ENCODE data around the gene KIF3A.

KIF3A gene

DNA sequence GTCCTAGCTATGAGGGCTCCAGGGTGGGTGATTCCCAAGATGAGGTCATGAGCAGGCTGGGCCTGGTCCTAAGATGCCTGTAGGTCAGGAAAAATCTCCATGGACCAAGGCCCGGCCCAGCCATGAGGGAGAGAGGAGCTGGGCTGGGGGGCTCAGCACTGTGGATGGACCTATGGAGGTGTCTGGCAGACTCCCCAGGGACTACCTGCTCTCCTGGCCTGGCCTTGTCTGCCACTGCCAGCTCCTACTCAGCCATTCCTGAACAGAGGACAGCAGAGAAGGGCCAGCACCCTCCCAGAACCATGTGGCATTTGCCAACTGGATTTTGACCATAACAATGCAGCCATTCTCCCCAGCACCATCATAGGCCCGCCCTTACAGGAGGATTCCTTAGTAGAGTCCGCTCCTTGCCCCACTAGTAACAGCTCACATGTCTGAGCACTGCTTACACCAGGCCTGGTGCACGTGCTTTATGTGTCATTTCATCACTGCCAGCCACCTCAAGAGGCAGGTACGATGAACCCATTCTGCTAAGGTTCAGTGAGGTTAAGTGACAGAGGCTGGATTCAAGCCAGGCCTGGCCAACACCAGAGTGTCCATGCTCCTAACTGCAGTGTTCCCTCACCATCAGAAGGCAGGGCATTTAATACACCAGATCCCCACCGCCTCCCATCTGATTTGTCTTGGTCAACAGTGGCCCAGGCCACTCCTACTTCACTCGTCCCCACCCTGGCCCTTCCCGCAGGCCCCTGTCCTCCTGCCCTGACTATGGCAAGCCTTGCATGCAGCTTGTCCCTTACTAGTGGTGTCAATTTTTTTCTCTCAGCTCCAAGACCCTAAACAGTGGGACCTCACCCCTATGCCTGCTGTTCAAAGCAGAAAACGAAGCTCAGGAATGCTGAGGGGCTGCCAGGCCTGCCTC, 78.7 kb downstream of the KIF3A start:
- no peak overlapping the region for H3K4me3 ChIP-seq (ENCODE audit: low read length)
- DNase-seq (ENCODE audit: low read depth) = no peak
- TF ChIP-seq, protein P1, sequence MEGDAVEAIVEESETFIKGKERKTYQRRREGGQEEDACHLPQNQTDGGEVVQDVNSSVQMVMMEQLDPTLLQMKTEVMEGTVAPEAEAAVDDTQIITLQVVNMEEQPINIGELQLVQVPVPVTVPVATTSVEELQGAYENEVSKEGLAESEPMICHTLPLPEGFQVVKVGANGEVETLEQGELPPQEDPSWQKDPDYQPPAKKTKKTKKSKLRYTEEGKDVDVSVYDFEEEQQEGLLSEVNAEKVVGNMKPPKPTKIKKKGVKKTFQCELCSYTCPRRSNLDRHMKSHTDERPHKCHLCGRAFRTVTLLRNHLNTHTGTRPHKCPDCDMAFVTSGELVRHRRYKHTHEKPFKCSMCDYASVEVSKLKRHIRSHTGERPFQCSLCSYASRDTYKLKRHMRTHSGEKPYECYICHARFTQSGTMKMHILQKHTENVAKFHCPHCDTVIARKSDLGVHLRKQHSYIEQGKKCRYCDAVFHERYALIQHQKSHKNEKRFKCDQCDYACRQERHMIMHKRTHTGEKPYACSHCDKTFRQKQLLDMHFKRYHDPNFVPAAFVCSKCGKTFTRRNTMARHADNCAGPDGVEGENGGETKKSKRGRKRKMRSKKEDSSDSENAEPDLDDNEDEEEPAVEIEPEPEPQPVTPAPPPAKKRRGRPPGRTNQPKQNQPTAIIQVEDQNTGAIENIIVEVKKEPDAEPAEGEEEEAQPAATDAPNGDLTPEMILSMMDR (IDR thresholded peaks at IDR 0.05; ENCODE audit: insufficient read depth, low read depth, low read length, missing control alignments) = no peak

DNA sequence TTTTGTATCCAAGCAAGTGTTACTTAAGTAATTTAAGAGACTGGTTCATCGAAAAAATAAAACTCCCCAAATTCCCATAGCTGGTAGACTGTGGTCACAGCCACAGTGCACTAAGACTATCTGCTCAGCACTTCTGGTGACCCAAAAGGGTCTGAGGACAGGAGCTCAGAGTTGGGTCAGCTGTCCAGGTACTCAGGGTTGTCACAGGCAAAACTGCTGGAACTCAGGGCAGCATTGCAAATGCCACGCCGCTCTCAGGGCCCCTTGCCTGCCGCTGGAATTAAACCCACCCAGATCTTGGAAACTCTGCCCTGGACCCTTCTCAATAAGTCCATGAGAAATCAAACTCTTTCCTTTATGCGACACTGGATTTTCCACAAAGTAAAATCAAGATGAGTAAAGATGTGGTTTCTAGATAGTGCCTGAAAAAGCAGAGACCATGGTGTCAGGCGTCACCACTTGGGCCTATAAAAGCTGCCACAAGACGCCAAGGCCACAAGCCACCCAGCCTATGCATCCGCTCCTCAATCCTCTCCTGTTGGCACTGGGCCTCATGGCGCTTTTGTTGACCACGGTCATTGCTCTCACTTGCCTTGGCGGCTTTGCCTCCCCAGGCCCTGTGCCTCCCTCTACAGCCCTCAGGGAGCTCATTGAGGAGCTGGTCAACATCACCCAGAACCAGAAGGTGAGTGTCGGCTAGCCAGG, 79.5 kb downstream of the KIF3A start, which contains the start of gene IL13:
TSS of gene IL13 (plus strand) at position 498 of the 705 bp plus-strand sequence. CDS start at position 512, 14 bp downstream.
- TF ChIP-seq, protein P1 (IDR thresholded peaks at IDR 0.05; ENCODE audit: insufficient read depth, low read depth, low read length, missing control alignments) = no peak
- no peak for DNase-seq (ENCODE audit: low read depth)
- H3K4me3 ChIP-seq (ENCODE audit: low read length) = no peak within 1 kb of the TSS

DNA sequence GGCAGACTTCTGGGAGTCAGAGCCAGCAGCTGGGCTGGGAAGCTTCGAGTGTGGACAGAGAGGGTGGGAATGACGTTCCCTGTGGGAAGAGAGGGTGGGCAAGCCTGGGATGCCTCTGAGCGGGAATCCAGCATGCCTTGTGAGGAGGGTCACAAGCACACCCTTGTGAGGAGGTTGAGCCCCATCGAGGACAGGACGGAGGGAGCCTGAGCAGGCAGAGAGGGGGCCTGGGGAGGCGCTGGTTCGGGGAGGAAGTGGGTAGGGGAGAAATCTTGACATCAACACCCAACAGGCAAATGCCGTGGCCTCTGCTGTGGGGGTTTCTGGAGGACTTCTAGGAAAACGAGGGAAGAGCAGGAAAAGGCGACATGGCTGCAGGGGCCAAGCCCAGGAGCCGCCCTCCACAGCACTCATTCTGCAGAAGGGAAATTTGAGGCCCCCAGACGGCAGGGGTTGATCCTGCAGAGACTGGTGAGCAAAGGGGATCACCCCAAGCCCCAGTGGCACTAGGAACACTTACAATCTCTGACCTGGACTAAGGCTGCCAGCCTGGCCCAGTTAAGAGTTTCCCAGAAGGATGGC, 80.5 kb downstream of the KIF3A start:
- TF ChIP-seq, protein P1 (IDR thresholded peaks at IDR 0.05; ENCODE audit: insufficient read depth, low read depth, low read length, missing control alignments) = no peak
- no peak overlapping the region for H3K4me3 ChIP-seq (ENCODE audit: low read length)
- DNase-seq (ENCODE audit: low read depth) = no peak

DNA sequence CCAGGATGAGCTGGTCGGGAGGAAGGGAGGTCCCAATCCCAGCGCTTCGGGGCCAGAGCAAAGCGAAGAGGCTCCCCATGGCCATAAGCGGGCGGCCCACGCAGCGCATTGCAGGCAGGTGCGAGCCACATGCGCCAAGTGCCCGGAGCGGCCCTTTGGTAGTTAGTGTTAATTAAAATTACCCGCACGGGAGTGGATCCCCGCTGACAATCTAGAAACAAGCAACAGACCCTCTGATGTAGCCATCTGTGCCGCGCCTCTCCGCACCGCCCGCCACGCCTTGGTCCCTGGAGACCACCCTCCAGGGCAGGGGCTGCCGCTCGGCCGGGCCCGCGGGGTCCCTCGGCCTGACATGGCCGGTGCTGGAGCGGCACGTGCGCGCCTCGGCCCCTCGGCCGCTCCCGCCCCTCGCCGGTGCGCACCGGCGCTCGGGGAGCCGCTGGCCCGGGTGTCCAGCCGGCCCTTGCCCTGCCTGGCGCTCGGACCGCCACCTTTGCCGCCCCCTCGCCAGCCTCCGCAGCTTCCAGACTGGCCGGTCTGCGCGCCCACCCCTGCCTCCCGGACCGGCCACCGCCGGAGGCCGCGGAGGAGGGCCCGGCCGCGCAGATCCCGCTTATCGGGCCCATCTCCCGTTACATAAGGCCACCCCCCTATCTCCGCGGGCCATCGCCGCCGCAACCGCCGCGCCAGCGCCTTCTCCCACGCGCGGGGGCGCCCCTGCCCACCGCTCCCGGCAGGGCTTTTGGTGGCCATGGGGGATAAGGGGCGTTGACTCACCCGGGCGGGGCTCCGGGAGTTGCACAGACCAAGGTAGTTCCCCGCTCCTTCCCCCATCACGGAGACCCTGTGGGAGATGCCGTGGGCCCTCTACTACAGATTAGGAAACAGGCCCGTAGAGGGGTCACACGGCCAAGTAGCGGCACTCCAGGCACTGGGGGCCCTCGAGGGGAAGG, 81.2 kb downstream of the KIF3A start:
- DNase-seq (ENCODE audit: low read depth) = peak; percentile 24
- TF ChIP-seq, protein P1 (IDR thresholded peaks at IDR 0.05; ENCODE audit: insufficient read depth, low read depth, low read length, missing control alignments) = no peak
- peak overlapping the region; percentile 16 for H3K4me3 ChIP-seq (ENCODE audit: low read length)

DNA sequence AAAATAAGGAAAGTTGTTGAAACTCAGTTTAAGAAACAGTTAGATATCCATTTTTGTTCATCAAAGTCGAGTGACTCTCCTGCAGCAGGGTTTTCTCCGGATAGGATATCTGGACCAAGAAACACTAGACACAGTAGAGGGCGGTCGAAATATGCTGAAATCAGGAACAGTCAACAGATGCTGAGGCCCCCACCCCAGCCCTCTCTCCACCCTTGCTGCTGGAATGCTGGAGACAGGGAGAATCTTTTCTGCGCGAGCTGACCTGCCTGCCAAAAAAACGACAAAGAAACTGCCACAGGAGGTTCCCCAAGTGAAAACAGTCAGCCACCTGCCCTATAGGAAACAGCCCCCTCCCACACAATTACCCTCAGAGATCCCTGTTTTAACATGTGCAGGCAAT, 83.6 kb downstream of the KIF3A start:
- TF ChIP-seq, protein P1 (IDR thresholded peaks at IDR 0.05; ENCODE audit: insufficient read depth, low read depth, low read length, missing control alignments) = no peak
- no peak overlapping the region for H3K4me3 ChIP-seq (ENCODE audit: low read length)
- DNase-seq (ENCODE audit: low read depth) = no peak
